Hepatocyte (in vitro differentiated cells): ENCODE measurements around the gene PEX13. TPM values are rescaled to one million over a fixed set of nuclear protein-coding genes. Genes with fewer than 3 reads are reported as not detected.

ENCODE experiments used
- DNase-seq: peaks from one replicate; pipeline ENCODE4 v3.0.0-alpha.2; 2016; ENCODE audit warnings: low spot score
- H2AFZ ChIP-seq: fragments of 200-600 bp; sonication (generic); 2 replicates; pipeline ENCODE4 v1.6.0; 2016; ENCODE audit warnings: antibody characterized with exemption, mild to moderate bottlenecking
- H3K27ac ChIP-seq: fragments of 200-600 bp; sonication (generic); 2 replicates; pipeline ENCODE4 v1.5.1; 2016; ENCODE audit warnings: mild to moderate bottlenecking
- H3K27me3 ChIP-seq: fragments of 200-600 bp; sonication (generic); 2 replicates; pipeline ENCODE4 v1.6.1; 2016
- H3K36me3 ChIP-seq: fragments of 200-600 bp; sonication (generic); replicated peaks from 2 replicates; pipeline ENCODE4 v1.5.1; 2016; ENCODE audit warnings: low read depth; ENCODE audit not compliant: insufficient read depth
- H3K4me1 ChIP-seq: fragments of 200-600 bp; sonication (generic); 2 replicates; pipeline ENCODE4 v1.5.1; 2016; ENCODE audit warnings: mild to moderate bottlenecking, moderate library complexity; ENCODE audit not compliant: insufficient read depth
- H3K4me2 ChIP-seq: fragments of 200-600 bp; sonication (generic); 2 replicates; pipeline ENCODE4 v1.6.0; 2016
- H3K4me3 ChIP-seq: fragments of 200-600 bp; sonication (generic); 2 replicates; pipeline ENCODE4 v1.5.1; 2016; ENCODE audit warnings: mild to moderate bottlenecking
- H3K79me2 ChIP-seq: fragments of 200-600 bp; sonication (generic); 2 replicates; pipeline ENCODE4 v1.6.0; 2017; ENCODE audit warnings: mild to moderate bottlenecking
- H3K9me2 ChIP-seq: fragments of 200-600 bp; sonication (generic); replicated peaks from 2 replicates; pipeline ENCODE4 v1.6.0; 2017; ENCODE audit warnings: mild to moderate bottlenecking; ENCODE audit not compliant: insufficient read depth
- H3K9me3 ChIP-seq: fragments of 200-600 bp; sonication (generic); 2 replicates; pipeline ENCODE4 v1.5.1; 2016; ENCODE audit warnings: low read depth, mild to moderate bottlenecking
- H4K20me1 ChIP-seq: fragments of 200-600 bp; sonication (generic); 2 replicates; pipeline ENCODE4 v1.6.0; 2016; ENCODE audit warnings: mild to moderate bottlenecking; ENCODE audit not compliant: insufficient read depth, poor library complexity, severe bottlenecking
- EZH2phosphoT487 ChIP-seq: fragments of 200-600 bp; sonication (generic); IDR thresholded peaks from one replicate; pipeline ENCODE4 v1.6.1; 2018; ENCODE audit warnings: antibody characterized with exemption, mild to moderate bottlenecking, low read depth, moderate library complexity; ENCODE audit not compliant: unreplicated experiment, severe bottlenecking
- WGBS: methylation state at CpG from one replicate; pipeline ENCODE4 v1.1.6; 2016; ENCODE audit warnings: low lambda C conversion rate; ENCODE audit errors: missing lambda C conversion rate; 5-methylcytosine and 5-hydroxymethylcytosine counted together
- polyA plus RNA-seq: library from polyadenylated mRNA; unstranded; fragments of >200 nt; fragmentation: Nextera tagmentation; extraction: Ambion mirVana; gene quantifications from 2 replicates; pipeline ENCODE4 v1.2.1, GENCODE V29; 2016
- small RNA-seq: library from RNA; depleted of rRNA; stranded (forward); fragments of <200 nt; gene quantifications from one replicate; pipeline ENCODE3, GENCODE V24; 2014
- total RNA-seq: library from RNA; depleted of rRNA; stranded (reverse); fragments of >200 nt; gene quantifications from 2 replicates; pipeline ENCODE4 v1.2.3, GENCODE V29; 2014

PEX13 gene
- total and polyA plus RNA-seq, 2 experiments from 2014 or later = 25.2 to 60.0 TPM

DNA sequence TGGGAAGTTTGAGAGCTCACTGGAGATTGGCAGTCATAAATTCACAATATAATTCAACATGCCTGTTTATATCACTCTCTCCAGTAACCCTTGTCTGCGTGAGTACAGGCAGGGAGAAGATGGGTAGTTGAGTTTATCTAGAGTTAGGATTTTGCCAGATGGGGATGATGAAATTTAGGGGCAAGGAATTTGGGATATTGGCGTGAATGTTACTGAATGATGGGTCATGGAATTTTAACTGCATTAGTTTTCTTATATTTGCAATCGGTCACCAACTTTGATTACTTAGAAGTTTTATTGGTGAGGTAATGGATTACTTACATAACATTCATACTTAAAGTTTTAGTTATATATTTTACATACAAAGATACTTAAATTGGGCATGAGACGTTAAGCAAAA lies 83.3 kb downstream of the PEX13 start:
- H3K27ac ChIP-seq = no peak overlapping the region
- no peak for TF ChIP-seq EZH2phosphoT487
- H3K9me2 ChIP-seq = no peaks in the 10 kb centered on the region
- H3K79me2 ChIP-seq = no peaks in the 10 kb centered on the region
- no peak overlapping the region for H3K4me2 ChIP-seq
- no peak for DNase-seq
- no peak overlapping the region for H3K4me3 ChIP-seq
- 90% methylated on average over 4 of the region's 4 CpGs for WGBS
- H3K9me3 ChIP-seq = no peaks in the 10 kb centered on the region
- no peaks in the 10 kb centered on the region for H4K20me1 ChIP-seq
- no peaks in the 10 kb centered on the region for H3K4me1 ChIP-seq
- no peaks in the 10 kb centered on the region for H3K36me3 ChIP-seq
- H2AFZ ChIP-seq = no peak overlapping the region
- H3K27me3 ChIP-seq = no peaks in the 10 kb centered on the region

Small RNAs within 50 kb of the gene (small RNA-seq; reads per million reads assigned to genes)
- gene RNA5SP95 = not detected

Other genes starting within 250 kb of the PEX13 start
- 9.5 and 12.3 TPM in 2 replicates for gene REL, start 136.1 kb upstream of the PEX13 start, total RNA-seq
- 2.8 and 4.2 TPM in 2 replicates for gene REL, start 136.1 kb upstream of the PEX13 start, polyA plus RNA-seq
- 14.2 and 15.3 TPM in 2 replicates for gene PUS10, start 535 bp downstream of the PEX13 start, total RNA-seq
- gene PUS10, start 535 bp downstream of the PEX13 start, polyA plus RNA-seq = 3.5 and 4.5 TPM in 2 replicates
- gene SANBR, start 48.2 kb downstream of the PEX13 start, total RNA-seq = 5.8 and 8.0 TPM in 2 replicates
- gene SANBR, start 48.2 kb downstream of the PEX13 start, polyA plus RNA-seq = 4.1 and 6.2 TPM in 2 replicates
- 5.1 and 6.2 TPM in 2 replicates for gene C2orf74, start 144.5 kb downstream of the PEX13 start, total RNA-seq
- gene C2orf74, start 144.5 kb downstream of the PEX13 start, polyA plus RNA-seq = 10.2 and 12.4 TPM in 2 replicates